GM19238 (cell line): Measurements from ENCODE around the gene HOXA3.

Experiments
- DNase-seq: peaks from one replicate; pipeline ENCODE4 v3.0.0; 2011; ENCODE audit warnings: low spot score; ENCODE audit not compliant: insufficient read length

The HOXA3 gene

GRCh38 chr7:27091941-27092818, 60.2 kb downstream of the HOXA3 start:
- no peak for DNase-seq

- no peak for DNase-seq
Measured at GRCh38 chr7:27091105-27091504, 61.3 kb downstream of the HOXA3 start.

DNA sequence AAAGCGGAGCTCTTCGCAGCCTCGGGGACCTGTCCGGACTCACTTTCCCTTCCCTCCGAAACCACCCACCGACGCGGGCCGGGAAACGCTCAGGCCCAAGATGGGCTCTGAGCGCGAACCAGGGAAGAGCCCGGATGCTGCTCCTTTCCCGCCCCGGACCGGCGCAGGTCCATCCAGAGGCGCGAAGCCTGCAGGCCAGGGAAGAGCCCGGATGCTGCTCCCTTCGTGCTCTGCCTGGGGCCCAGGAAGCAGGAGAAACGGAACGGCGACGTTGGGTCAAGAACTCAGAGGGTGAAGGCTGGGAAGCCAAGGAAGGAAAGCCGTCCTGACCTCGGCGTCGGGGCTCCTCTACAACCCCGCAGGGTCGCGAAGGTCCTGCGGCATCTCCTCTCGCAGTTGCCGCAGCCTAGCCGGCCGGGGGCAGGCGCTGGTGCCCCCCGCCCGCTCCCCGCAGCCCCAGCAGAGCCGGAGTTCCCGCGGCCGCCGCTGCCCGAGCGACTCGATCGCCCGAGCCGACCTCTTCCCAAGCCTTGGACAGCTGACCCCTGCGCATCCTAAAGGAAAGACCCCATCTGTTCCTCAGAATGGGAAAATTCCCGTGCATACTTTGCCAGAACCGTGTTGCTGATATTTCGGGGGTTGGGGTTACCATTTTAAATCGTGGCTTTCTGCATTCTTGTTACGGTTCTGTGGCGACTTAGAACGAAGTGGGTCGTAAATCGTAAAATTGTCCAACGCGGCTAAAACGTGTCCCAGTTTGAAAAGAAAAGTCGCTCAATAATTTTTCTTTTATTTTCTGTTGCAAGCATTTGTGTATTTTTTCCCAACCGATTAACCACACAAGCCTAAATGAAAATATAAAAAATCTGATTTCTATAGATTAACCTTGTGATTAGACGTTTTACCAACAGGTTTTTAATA, 64.1 kb downstream of the HOXA3 start:
- no peak for DNase-seq

DNA sequence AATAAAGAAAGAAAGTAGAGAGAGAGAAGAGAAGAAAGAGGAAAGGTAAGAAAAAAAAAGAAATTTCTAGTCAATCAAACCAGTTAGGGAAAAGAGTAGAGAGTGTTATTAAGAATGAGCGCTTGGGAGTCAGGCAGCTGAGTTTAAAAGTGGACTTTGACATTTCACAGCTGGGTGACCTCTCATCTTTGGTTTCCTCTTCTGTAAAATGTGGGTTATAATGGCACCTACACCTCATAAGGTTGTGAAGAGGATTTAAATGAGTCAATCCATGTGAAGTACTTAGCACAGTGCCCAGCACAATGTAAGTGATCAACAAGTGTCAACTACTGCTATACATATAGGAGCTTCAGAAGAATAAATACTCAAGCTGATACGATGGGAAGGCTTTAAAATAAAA, 68.7 kb downstream of the HOXA3 start:
- no peak for DNase-seq

- no peak for DNase-seq
Measured at GRCh38 chr7:27082171-27082570, 70.2 kb downstream of the HOXA3 start.

DNA sequence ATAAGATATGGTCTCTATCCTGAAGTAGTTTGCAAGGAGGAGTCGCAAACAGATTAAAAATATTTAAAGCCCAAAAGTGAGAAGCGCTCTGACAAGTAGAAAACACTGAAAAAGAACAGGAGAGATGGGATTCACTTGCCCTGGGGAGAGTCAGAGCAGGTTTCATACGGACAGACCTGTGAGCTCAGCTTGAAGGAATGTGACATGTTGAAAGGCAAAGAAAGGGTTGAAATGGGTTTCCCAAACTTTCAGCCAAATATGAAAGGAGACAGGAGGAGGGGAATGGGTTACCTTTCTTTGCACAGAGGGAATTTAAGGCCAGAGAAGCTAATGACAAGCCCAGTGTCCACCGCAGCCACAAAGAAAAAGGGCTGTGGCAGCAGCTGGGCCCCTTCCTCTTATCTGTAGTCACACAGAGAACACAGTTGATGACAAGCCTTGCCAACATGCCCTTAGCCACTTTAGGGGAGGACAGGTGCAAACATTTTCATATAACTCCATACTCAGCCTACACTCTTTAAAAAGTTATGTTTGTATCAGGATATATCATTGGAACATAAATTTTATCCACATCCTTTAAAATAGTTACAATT, 71.4 kb downstream of the HOXA3 start:
- no peak for DNase-seq

GRCh38 chr7:27079234-27079975, 73.0 kb downstream of the HOXA3 start:
- no peak for DNase-seq

GRCh38 chr7:27078616-27079233, 73.7 kb downstream of the HOXA3 start:
- DNase-seq = no peak

DNA sequence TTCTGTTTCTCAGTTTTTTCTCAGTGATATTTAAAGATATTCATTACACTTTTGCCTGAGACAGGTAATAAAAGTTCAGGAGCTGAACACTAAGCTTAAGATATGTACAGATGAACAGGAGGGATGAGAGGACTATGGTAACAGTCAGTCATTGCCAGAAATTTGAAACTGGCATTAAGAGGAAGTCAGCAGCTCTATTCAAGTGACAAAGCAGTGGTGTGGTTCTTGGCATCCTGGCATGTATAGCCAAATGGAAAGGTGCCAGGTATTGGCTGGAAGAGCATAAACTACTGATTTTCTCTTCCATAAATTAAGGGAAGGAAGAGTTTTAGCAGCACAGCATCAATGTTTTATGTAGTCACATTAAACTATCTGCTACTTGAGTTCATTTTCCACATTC, 79.3 kb downstream of the HOXA3 start:
- DNase-seq = no peak

- no peak for DNase-seq
Measured at GRCh38 chr7:27071622-27072390, 80.6 kb downstream of the HOXA3 start.

DNA sequence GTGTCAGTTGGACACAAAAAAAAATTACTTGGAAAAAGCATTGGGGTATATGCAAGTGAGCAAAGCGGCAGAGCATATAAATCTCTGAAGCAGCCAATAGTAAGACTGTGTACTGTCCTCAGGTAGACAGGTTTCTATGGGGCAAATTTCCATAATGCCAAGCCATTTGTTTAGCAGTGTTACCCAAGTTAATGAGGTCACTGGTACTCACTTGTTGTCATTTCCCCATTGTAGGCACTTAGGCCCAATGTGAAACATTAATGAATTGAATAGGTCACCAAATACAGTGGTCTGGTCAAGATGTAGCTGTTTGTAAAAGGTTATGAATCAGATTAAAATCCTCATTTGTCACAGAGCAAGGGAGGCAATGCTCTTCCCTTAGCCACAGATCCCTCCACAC, 84.1 kb downstream of the HOXA3 start:
- no peak for DNase-seq

- DNase-seq = no peak
Measured at GRCh38 chr7:27066148-27066547, 86.2 kb downstream of the HOXA3 start.

- DNase-seq = no peak
Measured at GRCh38 chr7:27065709-27066108, 86.7 kb downstream of the HOXA3 start.

- DNase-seq = no peak
Measured at GRCh38 chr7:27064661-27065060, 87.7 kb downstream of the HOXA3 start.

- no peak for DNase-seq
Measured at GRCh38 chr7:27064159-27064558, 88.2 kb downstream of the HOXA3 start.

GRCh38 chr7:27062946-27063345, 89.4 kb downstream of the HOXA3 start:
- DNase-seq = no peak
